Endothelial cell of umbilical vein (primary cell): ENCODE results near the gene MXD4. TPM values are rescaled to one million over a fixed set of nuclear protein-coding genes. Genes with fewer than 3 reads are reported as not detected.

Experiments used
- BruUV-seq: library from RNA; stranded (reverse); fragments of 400-500 nt; replicated peaks from 2 replicates; lab custom pipeline; 2021; lab: Mats Ljungman, UMichigan
- CTCF ChIA-PET: fragments of 300-600, 350-600 bp; sonication (Branson Sonifier 250); formaldehyde crosslinking; loops from one replicate; lab custom pipeline; 2021; ENCODE audit warnings: antibody characterized with exemption, inconsistent platforms; lab: Charles Lee
- POLR2A ChIA-PET: fragments of 300-600, 350-600 bp; sonication (Branson Sonifier 250); formaldehyde crosslinking; loops from one replicate; lab custom pipeline; 2021; ENCODE audit warnings: antibody characterized with exemption, inconsistent platforms; lab: Charles Lee
- DNase-seq: peaks from one replicate; pipeline ENCODE4 v3.0.0-alpha.2; 2011; ENCODE audit warnings: low read depth, low spot score
- FAIRE-seq: peaks from 2 replicates; lab custom pipeline; 2011; peaks lifted over from hg19 to GRCh38; lab: Jason Lieb, UNC
- H2AFZ ChIP-seq: 2 replicates; pipeline ENCODE4 v1.6.0; 2012; ENCODE audit warnings: low read depth, low read length, control low read depth, inconsistent platforms
- H3K27ac ChIP-seq: 2 replicates; pipeline ENCODE4 v1.5.1; 2011; ENCODE audit warnings: low read depth, mild to moderate bottlenecking, control low read depth, low read length, moderate library complexity; ENCODE audit not compliant: insufficient read depth
- H3K27me3 ChIP-seq, 2 experiments: 2 replicates each; pipeline versions ENCODE4 v1.6.0 to v1.6.1; 2011; ENCODE audit warnings: low read length in 2 of 2, mixed read lengths in 1 of 2; ENCODE audit not compliant: control insufficient read depth in 2 of 2, insufficient read depth in 2 of 2
- H3K36me3 ChIP-seq, 2 experiments: 2 replicates in 1 of 2; 3 replicates in 1 of 2; pipeline ENCODE4 v1.5.1; 2011; ENCODE audit warnings: low read length in 2 of 2, mild to moderate bottlenecking in 1 of 2, moderate library complexity in 1 of 2; ENCODE audit not compliant: control insufficient read depth in 2 of 2, insufficient read depth in 2 of 2; ENCODE audit errors: extremely low read depth in 1 of 2
- H3K4me1 ChIP-seq: 3 replicates; pipeline ENCODE4 v1.5.1; 2011; ENCODE audit warnings: mild to moderate bottlenecking, low read length; ENCODE audit not compliant: control insufficient read depth, insufficient read depth; ENCODE audit errors: extremely low read depth
- H3K4me2 ChIP-seq: 2 replicates; pipeline ENCODE4 v1.6.1; 2011; ENCODE audit warnings: low read length, control low read depth, mixed read lengths; ENCODE audit not compliant: insufficient read depth
- H3K4me3 ChIP-seq, 3 experiments: fragments of 200-600 bp in 1 of 3; sonication (generic), shearing (Covaris generic) in 1 of 3; replicated peaks in 1 of 3; 2 replicates each; pipeline ENCODE4 v1.5.1; 2011 to 2016; ENCODE audit warnings: control low read depth in 3 of 3, low read length in 3 of 3, mild to moderate bottlenecking in 2 of 3, inconsistent platforms in 1 of 3, low read depth in 1 of 3, moderate library complexity in 1 of 3; ENCODE audit not compliant: insufficient read depth in 1 of 3
- H3K79me2 ChIP-seq: 2 replicates; pipeline ENCODE4 v1.6.0; 2012; ENCODE audit warnings: low read length, inconsistent platforms; ENCODE audit not compliant: control insufficient read depth, insufficient read depth
- H3K9ac ChIP-seq: replicated peaks from 2 replicates; pipeline ENCODE3; 2011; ENCODE audit warnings: low read length, control low read depth; ENCODE audit not compliant: insufficient read depth; ENCODE audit errors: extremely low read depth
- H3K9me1 ChIP-seq: replicated peaks from 3 replicates; pipeline ENCODE4 v1.6.0; 2011; ENCODE audit warnings: mild to moderate bottlenecking, low read length; ENCODE audit not compliant: control insufficient read depth, insufficient read depth; ENCODE audit errors: extremely low read depth
- H3K9me3 ChIP-seq: replicated peaks from 2 replicates; pipeline ENCODE4 v1.5.1; 2012; ENCODE audit warnings: low read length, inconsistent platforms; ENCODE audit not compliant: control insufficient read depth, insufficient read depth
- H4K20me1 ChIP-seq: replicated peaks from 2 replicates; pipeline ENCODE3; 2011; ENCODE audit warnings: mild to moderate bottlenecking, low read length; ENCODE audit not compliant: control insufficient read depth, insufficient read depth; ENCODE audit errors: extremely low read depth
- EZH2 ChIP-seq: IDR thresholded peaks from 2 replicates; pipeline ENCODE4 v1.6.1; 2012; ENCODE audit warnings: borderline replicate concordance, low read depth, mild to moderate bottlenecking, moderate library complexity, low read length, inconsistent platforms; ENCODE audit not compliant: severe bottlenecking
- FOS ChIP-seq: IDR thresholded peaks from 2 replicates; pipeline ENCODE4 v1.6.1; 2011; ENCODE audit warnings: mild to moderate bottlenecking, low read length, moderate library complexity, borderline replicate concordance; ENCODE audit not compliant: insufficient read depth
- GATA2 ChIP-seq: IDR thresholded peaks from 2 replicates; pipeline ENCODE4 v1.7.0; 2011; ENCODE audit warnings: low read depth, mild to moderate bottlenecking, moderate library complexity, mixed read lengths, low read length; ENCODE audit not compliant: insufficient read length, insufficient read depth
- JUN ChIP-seq: IDR thresholded peaks from 2 replicates; pipeline ENCODE4 v1.6.1; 2011; ENCODE audit warnings: borderline replicate concordance, low read depth; ENCODE audit not compliant: insufficient read length, insufficient read depth
- MYC ChIP-seq: IDR thresholded peaks from one replicate; pipeline ENCODE4 v1.6.1; 2011; ENCODE audit warnings: mild to moderate bottlenecking, low read depth, low read length
- POLR2A ChIP-seq: IDR thresholded peaks from 2 replicates; pipeline ENCODE4 v1.6.1; 2012; ENCODE audit warnings: low read depth, mild to moderate bottlenecking, control low read depth, low read length
- POLR2AphosphoS5 ChIP-seq: IDR thresholded peaks from 2 replicates; pipeline ENCODE4 v1.6.1; 2012; ENCODE audit warnings: low read depth, mild to moderate bottlenecking, control low read depth, low read length, moderate library complexity; ENCODE audit not compliant: insufficient read depth
- dilution Hi-C: fragments of 300-500 bp; cut with MboI; formaldehyde crosslinking; loops from one replicate; pipeline ENCODE4 v1.15.0; 2019; ENCODE audit warnings: low sequenced_read_pairs; ENCODE audit not compliant: extremely low pct_ligation_motif_present
- intact Hi-C: fragments of 100-400 bp; cut with micrococcal nuclease; formaldehyde crosslinking; loops from one replicate; pipeline ENCODE4 v1.10.0; 2022
- polyA plus RNA-seq, 4 experiments: library from polyadenylated mRNA; depleted of rRNA in 3 of 4; stranded (reverse) in 3 of 4; unstranded in 1 of 4; fragments of >200 nt; gene quantifications; 2 replicates each; pipeline versions ENCODE4 v1.2.1 to v1.2.3, GENCODE V29; 2011 to 2012; ENCODE audit warnings: missing spikeins in 1 of 4
- total RNA-seq: library from RNA; stranded (reverse); gene quantifications from 2 replicates; pipeline ENCODE4 v1.2.3, GENCODE V29; 2021
- TF ChIP-seq, protein P1 (sequence below): IDR thresholded peaks from 2 replicates; pipeline ENCODE4 v1.6.1; 2011; ENCODE audit not compliant: insufficient read depth, insufficient read length
- TF ChIP-seq, protein P2 (sequence below), 2 donors: IDR thresholded peaks; 1 replicate in 1 of 2; 2 replicates in 1 of 2; pipeline ENCODE4 v1.5.1; 2011; ENCODE audit warnings: low read length in 2 of 2, mild to moderate bottlenecking in 2 of 2, moderate library complexity in 2 of 2, control low read depth in 1 of 2, inconsistent platforms in 1 of 2, low read depth in 1 of 2; ENCODE audit not compliant: insufficient read depth in 1 of 2; ENCODE audit errors: extremely low read depth in 1 of 2

Gene MXD4
- total and polyA plus RNA-seq, 2 donors (not counting 3 experiments of a cell fraction or from before 2014, with no cell fraction given), result 62.7 to 74.1 TPM

DNA sequence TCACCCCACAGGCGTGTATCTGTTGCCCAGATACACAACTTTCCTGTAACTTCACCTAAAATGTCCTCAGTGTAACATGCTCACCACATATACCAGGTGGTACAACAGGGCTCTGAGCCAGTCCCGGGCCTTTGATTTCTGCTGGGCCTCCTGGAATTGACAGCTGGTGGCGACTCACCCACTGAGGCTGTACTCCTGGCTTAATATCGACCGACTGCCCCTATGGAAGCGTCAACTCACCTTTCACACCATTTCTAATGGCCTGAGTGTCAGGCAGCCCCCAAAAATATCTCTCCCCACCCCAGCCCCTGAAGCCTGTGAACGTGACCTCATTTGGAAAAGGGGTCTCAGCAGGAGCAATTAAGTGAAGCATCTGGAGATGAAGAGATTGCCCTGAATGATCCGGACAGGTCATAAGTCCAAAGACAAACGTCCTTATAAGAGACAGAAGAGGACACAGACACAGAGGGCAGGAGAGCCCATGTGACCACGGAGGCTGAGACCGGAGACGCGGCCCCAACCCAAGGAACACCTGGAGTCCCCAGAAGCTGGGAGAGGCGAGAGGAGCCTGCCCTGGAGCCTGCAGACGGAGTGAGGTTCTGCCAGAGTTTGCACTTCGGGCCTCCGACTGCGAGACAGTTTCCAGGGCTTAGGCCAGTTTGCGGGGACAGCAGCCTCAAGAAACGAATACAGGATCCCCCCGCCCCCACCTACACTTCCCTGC, 12.6 kb upstream of the MXD4 start:
- FAIRE-seq (no peak), DNase-seq (no peak)
- Histone ChIP-seq H3K79me2 (no peaks in the 10 kb centered on the region), H3K9me3 (no peaks in the 10 kb centered on the region), H3K4me2 (no peak overlapping the region), H3K27me3 (no peaks in the 10 kb centered on the region), H3K4me1 (no peaks in the 10 kb centered on the region), H3K9me1 (no peaks in the 10 kb centered on the region), H3K36me3 (no peaks in the 10 kb centered on the region), H3K27ac (no peak overlapping the region), H3K9ac (no peak overlapping the region), H3K4me3 (no peak overlapping the region), H4K20me1 (no peaks in the 10 kb centered on the region), H2AFZ (no peak overlapping the region)
- no TSS peak for BruUV-seq
- TF ChIP-seq, protein P1, sequence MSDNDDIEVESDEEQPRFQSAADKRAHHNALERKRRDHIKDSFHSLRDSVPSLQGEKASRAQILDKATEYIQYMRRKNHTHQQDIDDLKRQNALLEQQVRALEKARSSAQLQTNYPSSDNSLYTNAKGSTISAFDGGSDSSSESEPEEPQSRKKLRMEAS, result no peak
- no peak for TF ChIP-seq FOS
- TF ChIP-seq EZH2, result no peak
- TF ChIP-seq POLR2A, result no peak
- TF ChIP-seq, protein P2, sequence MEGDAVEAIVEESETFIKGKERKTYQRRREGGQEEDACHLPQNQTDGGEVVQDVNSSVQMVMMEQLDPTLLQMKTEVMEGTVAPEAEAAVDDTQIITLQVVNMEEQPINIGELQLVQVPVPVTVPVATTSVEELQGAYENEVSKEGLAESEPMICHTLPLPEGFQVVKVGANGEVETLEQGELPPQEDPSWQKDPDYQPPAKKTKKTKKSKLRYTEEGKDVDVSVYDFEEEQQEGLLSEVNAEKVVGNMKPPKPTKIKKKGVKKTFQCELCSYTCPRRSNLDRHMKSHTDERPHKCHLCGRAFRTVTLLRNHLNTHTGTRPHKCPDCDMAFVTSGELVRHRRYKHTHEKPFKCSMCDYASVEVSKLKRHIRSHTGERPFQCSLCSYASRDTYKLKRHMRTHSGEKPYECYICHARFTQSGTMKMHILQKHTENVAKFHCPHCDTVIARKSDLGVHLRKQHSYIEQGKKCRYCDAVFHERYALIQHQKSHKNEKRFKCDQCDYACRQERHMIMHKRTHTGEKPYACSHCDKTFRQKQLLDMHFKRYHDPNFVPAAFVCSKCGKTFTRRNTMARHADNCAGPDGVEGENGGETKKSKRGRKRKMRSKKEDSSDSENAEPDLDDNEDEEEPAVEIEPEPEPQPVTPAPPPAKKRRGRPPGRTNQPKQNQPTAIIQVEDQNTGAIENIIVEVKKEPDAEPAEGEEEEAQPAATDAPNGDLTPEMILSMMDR (IDR thresholded peaks at IDR 0.05; ENCODE audit: extremely low read depth in 1 of 2, insufficient read depth in 1 of 2, low read depth in 1 of 2, low read length in 2 of 2), result no peak
- TF ChIP-seq GATA2, result no peak
- TF ChIP-seq POLR2AphosphoS5, result no peak
- no peak for TF ChIP-seq JUN
- no peak for TF ChIP-seq MYC
- intact Hi-C loops, result no loop called here
- CTCF ChIA-PET, result no interaction called here
- POLR2A ChIA-PET, result no interaction called here
- dilution Hi-C loops, result no loop called here
